Measurements from ENCODE around the gene HM13. TPM values are rescaled to one million over a fixed set of nuclear protein-coding genes. Genes with fewer than 3 reads are reported as not detected.

Gene HM13
- total and polyA plus RNA-seq, 10 donors, result 62.1 to 122 (median 103) TPM

DNA sequence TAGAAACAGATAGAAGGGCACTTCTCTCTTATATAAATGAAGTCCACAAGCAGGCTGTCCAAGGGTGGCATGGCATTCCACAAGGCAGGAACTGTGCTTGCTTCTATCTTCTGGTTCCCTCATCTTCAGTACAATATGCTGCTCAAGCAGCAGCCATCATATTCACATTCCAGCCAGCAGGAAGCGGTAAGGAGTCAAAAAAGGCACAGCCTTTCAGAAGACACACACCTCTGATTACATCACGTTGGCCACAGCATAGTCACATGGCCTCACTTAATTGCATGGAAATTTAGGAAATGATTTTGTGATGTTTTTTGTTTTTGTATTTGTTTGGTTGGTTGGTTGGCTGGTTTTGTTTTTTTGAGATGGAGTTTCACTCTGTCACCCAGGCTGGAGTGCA, 20.1 kb upstream of the HM13 start:
- H3K4me3 ChIP-seq, result no peak overlapping the region
- TF ChIP-seq POLR2AphosphoS5 (IDR thresholded peaks at IDR 0.05) (no peak), POLR2A (IDR thresholded peaks at IDR 0.05) (no peak)
- TF ChIP-seq, protein P1, sequence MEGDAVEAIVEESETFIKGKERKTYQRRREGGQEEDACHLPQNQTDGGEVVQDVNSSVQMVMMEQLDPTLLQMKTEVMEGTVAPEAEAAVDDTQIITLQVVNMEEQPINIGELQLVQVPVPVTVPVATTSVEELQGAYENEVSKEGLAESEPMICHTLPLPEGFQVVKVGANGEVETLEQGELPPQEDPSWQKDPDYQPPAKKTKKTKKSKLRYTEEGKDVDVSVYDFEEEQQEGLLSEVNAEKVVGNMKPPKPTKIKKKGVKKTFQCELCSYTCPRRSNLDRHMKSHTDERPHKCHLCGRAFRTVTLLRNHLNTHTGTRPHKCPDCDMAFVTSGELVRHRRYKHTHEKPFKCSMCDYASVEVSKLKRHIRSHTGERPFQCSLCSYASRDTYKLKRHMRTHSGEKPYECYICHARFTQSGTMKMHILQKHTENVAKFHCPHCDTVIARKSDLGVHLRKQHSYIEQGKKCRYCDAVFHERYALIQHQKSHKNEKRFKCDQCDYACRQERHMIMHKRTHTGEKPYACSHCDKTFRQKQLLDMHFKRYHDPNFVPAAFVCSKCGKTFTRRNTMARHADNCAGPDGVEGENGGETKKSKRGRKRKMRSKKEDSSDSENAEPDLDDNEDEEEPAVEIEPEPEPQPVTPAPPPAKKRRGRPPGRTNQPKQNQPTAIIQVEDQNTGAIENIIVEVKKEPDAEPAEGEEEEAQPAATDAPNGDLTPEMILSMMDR (IDR thresholded peaks at IDR 0.05 in 8 of 11, conservative IDR thresholded peaks at IDR 0.05 in 3 of 11), result peak in 1 of 11 experiments; percentile 12
- H3K4me1 ChIP-seq, result no peaks in the 10 kb centered on the region
- H3K27ac ChIP-seq, result no peak overlapping the region
- H3K27me3 ChIP-seq (replicated peaks in 1 of 7), result peaks cover 0 to 47% (median 0%) of the 10 kb centered on the region in 7 donors
- no peaks in the 10 kb centered on the region for H3K9me3 ChIP-seq
- WGBS, 5 donors, result 58 to 65% (median 61%) methylated on average over 2 of the region's 2 CpGs
- no peaks in the 10 kb centered on the region for H3K36me3 ChIP-seq
- intact Hi-C loops (cut with DNase I; ENCODE audit: low total_unique reads), result no loop called here
- peak; percentile 6 for DNase-seq

DNA sequence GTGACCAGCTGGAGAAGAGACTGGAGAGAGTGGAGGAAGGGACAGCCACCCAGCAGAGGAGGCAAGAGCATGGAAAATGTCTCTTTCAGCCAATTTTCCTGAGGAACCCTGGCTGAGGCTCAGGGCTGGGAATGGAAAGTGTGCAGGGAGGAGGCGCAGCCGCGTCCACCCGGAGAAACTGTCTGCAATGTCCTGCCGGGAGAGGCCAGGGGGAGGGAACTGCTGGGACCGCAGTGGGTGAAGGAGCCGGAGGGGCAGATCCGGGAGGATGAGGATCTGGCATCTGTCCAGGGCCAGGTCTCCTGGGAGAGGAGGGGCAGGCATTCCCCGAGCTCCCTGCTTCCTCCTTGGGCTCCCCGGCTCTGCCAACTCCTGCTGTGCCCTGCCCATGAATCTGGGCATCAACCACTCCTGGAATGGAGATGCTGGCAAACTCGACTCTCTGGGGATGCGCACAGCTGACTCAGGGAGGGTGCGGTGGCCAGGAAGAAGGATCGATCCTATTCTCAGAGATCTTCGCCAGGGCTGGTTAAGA, 17.4 kb upstream of the HM13 start:
- no peaks in the 10 kb centered on the region for H3K9me3 ChIP-seq
- 49 to 66% (median 57%) methylated on average over 15 of the region's 15 CpGs for WGBS, 5 donors
- H3K4me3 ChIP-seq, result no peak overlapping the region
- TF ChIP-seq POLR2A (IDR thresholded peaks at IDR 0.05) (no peak), POLR2AphosphoS5 (IDR thresholded peaks at IDR 0.05) (peak in 2 of 3 donors; percentile 34 to 72)
- no peaks in the 10 kb centered on the region for H3K4me1 ChIP-seq
- H3K36me3 ChIP-seq, result no peaks in the 10 kb centered on the region
- DNase-seq, result no peak
- peak overlapping the region in 5 of 8 donors; percentile 21 to 59 (median 51) for H3K27ac ChIP-seq
- H3K27me3 ChIP-seq (replicated peaks in 1 of 7), result peaks cover 0 to 47% (median 0%) of the 10 kb centered on the region in 7 donors
- intact Hi-C loops (cut with DNase I; ENCODE audit: low total_unique reads), result no loop called here

DNA sequence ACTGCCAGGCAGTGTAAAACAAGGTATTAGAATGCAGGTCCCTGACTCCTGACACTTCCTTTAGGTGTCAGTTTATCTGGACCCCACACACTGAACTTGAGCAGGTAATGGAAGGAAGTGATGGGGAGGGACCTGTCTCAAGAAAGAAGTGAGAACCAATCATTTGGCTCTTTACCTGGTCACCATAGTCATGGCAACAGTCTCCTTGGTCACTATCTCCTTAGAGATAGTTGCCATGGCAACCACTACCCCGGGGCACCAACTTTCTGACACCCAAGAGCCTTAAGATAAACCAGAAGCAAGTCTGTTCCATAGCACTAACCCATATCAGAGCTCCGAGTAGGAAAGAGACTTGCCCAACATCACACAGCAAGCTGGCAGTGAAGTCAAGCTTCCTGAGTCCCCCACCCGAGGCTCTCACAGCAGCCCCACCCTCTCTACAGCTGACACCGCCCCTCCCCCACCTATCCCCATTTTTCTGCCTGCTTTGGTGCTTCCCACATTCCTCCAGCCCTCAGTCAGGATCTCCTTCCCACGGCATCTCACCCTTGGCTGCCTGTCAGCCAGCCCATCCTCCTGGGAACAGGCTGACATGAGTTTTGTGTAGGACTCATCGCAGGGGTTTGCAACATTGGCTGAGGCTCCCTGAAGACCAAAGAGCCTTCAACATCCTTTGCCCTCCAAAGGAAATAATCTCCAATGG, 16.3 kb upstream of the HM13 start:
- no peak overlapping the region for H3K4me3 ChIP-seq
- no peaks in the 10 kb centered on the region for H3K36me3 ChIP-seq
- no peak for DNase-seq
- H3K4me1 ChIP-seq, result peaks cover 0 to 2% (median 1%) of the 10 kb centered on the region in 6 donors
- intact Hi-C loops (cut with DNase I; ENCODE audit: low total_unique reads), result no loop called here
- 40 to 47% (median 43%) methylated on average over 6 of the region's 6 CpGs for WGBS, 5 donors
- peak overlapping the region in 2 of 8 donors; percentile 56 to 59 for H3K27ac ChIP-seq
- H3K9me3 ChIP-seq, result no peaks in the 10 kb centered on the region
- peaks cover 0 to 41% (median 0%) of the 10 kb centered on the region in 7 donors for H3K27me3 ChIP-seq (replicated peaks in 1 of 7)
- TF ChIP-seq POLR2A (IDR thresholded peaks at IDR 0.05) (no peak), POLR2AphosphoS5 (IDR thresholded peaks at IDR 0.05) (no peak)
- TF ChIP-seq, protein P1 (IDR thresholded peaks at IDR 0.05 in 8 of 11, conservative IDR thresholded peaks at IDR 0.05 in 3 of 11), result no peak

DNA sequence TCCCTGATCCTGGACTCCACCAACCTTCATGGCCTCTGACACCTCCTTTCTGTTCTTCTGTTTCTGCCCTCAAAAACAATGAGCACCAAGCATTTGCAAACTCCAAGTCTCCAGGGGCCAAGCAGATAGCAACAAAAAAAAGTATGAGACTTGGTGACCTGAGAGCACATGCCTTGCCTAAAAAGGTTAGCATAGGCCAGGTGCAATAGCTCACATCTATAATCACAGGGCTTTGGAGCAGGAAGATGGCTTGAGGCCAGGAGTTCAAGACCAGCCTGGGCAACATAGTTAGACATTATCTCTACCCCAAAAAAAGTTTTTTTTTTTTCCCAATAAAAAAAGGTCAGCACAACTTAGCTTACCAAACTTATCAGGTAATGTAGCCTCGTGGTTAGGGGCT, 13.7 kb upstream of the HM13 start:
- no peak for DNase-seq
- H3K27me3 ChIP-seq (replicated peaks in 1 of 7), result peaks cover 0 to 47% (median 0%) of the 10 kb centered on the region in 7 donors
- WGBS, 5 donors, result 32 to 60% (median 52%) methylated on average over 1 of the region's 1 CpG
- H3K9me3 ChIP-seq, result no peaks in the 10 kb centered on the region
- no peak overlapping the region for H3K27ac ChIP-seq
- TF ChIP-seq, protein P1 (IDR thresholded peaks at IDR 0.05 in 8 of 11, conservative IDR thresholded peaks at IDR 0.05 in 3 of 11), result no peak
- no peak for TF ChIP-seq POLR2AphosphoS5 (IDR thresholded peaks at IDR 0.05)
- no peak for TF ChIP-seq POLR2A (IDR thresholded peaks at IDR 0.05)
- no peak overlapping the region for H3K4me3 ChIP-seq
- intact Hi-C loops (cut with DNase I; ENCODE audit: low total_unique reads), result no loop called here
- peaks cover 0 to 8% (median 8%) of the 10 kb centered on the region in 6 donors for H3K4me1 ChIP-seq
- H3K36me3 ChIP-seq, result no peaks in the 10 kb centered on the region
